Islet of Langerhans (tissue), 1 donor: ENCODE measurements around the gene GRK4.

Experiments
- FAIRE-seq: peaks from one replicate; lab custom pipeline; 2011; peaks lifted over from hg19 to GRCh38; lab: Jason Lieb, UNC

The GRK4 gene

DNA sequence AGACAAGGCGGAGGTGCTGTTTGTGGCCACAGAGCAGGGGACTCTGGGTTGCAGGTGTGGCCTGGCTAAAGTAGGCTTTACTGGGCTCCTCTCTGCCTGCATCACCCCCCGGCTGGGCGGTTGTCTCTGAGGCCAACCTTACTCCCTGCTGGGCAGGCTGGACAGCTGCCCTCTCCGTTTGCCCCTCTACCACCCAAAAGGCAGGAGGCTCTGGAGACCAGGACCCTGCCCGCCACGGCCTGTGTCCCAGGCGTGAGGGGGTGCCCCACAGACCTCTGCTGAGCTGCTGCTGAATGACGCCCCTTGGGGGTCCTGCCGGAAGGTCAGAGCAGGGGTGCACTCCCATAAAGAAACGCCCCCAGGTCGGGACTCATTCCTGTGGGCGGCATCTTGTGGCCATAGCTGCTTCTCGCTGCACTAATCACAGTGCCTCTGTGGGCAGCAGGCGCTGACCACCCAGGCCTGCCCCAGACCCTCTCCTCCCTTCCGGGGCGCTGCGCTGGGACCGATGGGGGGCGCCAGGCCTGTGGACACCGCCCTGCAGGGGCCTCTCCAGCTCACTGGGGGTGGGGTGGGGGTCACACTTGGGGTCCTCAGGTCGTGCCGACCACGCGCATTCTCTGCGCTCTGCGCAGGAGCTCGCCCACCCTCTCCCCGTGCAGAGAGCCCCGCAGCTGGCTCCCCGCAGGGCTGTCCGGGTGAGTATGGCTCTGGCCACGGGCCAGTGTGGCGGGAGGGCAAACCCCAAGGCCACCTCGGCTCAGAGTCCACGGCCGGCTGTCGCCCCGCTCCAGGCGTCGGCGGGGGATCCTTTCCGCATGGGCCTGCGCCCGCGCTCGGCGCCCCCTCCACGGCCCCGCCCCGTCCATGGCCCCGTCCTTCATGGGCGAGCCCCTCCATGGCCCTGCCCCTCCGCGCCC lies 110.0 kb downstream of the GRK4 start:
- no peak for FAIRE-seq

GRCh38 chr4:3074078-3074845 lies 110.9 kb downstream of the GRK4 start, which contains the start of the genes HTT and HTT-AS:
Gene HTT, plus strand, starts transcription at chr4:3074681. Its CDS starts 145 bp downstream, at chr4:3074826.
Gene HTT-AS, minus strand, starts transcription at chr4:3074538.
- no peak for FAIRE-seq

DNA sequence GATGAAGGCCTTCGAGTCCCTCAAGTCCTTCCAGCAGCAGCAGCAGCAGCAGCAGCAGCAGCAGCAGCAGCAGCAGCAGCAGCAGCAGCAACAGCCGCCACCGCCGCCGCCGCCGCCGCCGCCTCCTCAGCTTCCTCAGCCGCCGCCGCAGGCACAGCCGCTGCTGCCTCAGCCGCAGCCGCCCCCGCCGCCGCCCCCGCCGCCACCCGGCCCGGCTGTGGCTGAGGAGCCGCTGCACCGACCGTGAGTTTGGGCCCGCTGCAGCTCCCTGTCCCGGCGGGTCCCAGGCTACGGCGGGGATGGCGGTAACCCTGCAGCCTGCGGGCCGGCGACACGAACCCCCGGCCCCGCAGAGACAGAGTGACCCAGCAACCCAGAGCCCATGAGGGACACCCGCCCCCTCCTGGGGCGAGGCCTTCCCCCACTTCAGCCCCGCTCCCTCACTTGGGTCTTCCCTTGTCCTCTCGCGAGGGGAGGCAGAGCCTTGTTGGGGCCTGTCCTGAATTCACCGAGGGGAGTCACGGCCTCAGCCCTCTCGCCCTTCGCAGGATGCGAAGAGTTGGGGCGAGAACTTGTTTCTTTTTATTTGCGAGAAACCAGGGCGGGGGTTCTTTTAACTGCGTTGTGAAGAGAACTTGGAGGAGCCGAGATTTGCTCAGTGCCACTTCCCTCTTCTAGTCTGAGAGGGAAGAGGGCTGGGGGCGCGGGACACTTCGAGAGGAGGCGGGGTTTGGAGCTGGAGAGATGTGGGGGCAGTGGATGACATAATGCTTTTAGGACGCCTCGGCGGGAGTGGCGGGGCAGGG lies 111.7 kb downstream of the GRK4 start:
- no peak for FAIRE-seq

DNA sequence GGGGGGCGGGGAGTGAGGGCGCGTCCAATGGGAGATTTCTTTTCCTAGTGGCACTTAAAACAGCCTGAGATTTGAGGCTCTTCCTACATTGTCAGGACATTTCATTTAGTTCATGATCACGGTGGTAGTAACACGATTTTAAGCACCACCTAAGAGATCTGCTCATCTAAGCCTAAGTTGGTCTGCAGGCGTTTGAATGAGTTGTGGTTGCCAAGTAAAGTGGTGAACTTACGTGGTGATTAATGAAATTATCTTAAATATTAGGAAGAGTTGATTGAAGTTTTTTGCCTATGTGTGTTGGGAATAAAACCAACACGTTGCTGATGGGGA lies 112.2 kb downstream of the GRK4 start:
- no peak for FAIRE-seq

GRCh38 chr4:3077796-3078195 lies 114.4 kb downstream of the GRK4 start:
- FAIRE-seq: no peak

GRCh38 chr4:3079694-3080123 lies 116.3 kb downstream of the GRK4 start:
- no peak for FAIRE-seq

DNA sequence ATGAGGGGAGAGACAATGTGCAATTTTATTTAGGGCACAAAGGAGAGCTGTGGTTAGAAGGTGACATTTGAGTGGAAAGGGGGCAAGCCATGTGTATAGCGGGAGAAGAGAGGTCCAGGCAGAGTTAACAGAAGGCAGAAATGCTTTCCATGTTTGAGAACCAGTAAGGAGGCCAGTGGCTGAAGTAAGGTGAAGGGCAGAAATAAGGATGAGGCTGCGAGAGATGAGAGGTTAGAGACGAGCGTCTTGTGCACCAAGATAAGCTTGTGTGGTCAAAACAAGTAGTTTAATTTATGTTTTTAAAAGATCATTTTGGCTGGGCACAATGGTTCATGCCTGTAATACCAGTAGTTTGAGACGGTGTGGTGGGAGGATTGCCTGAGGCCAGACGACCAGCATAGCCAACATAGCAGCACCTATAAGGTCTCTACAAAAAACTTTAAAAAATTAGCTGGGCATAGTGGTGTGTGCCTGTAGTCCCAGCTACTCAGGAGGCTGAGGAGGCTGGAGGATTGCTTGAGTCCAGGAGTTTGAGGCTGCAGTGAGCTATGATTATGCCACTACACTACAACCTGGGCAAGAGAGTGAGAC lies 119.6 kb downstream of the GRK4 start:
- no peak for FAIRE-seq

GRCh38 chr4:3083732-3084131 lies 120.4 kb downstream of the GRK4 start:
- FAIRE-seq: no peak

DNA sequence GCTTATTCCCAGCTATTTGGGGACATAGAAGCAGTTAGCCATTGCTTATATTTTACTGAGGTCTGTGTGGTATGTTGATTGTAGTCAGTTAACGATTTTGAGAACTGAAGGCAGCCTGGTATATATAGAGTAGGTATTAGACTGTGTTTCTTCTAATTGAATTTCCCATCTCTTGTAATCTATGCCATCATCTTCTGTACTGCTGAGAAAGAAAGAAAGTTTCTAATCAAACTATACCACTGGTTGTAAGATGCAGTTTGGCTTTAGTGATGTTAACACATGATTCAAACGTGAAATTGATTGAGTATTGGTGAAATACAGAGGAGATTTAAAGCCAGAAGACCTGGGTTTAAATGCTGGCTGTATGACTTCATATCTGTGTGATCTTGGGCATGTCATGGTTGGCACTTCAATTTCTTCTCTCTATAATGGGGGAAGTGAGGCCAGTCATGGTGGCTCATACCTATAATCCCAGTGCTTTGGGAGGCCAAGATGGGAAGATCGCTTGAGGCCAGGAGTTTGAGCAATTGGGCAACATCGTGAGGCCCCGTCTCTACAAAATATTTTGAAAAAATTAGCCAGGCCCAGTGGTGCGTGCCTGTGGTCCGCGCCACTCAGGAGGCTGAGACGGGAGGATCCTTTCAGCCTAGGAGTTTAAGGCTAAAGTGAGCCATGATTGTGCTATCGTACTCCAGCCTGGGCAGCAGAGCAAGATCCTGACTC lies 122.7 kb downstream of the GRK4 start:
- no peak for FAIRE-seq

DNA sequence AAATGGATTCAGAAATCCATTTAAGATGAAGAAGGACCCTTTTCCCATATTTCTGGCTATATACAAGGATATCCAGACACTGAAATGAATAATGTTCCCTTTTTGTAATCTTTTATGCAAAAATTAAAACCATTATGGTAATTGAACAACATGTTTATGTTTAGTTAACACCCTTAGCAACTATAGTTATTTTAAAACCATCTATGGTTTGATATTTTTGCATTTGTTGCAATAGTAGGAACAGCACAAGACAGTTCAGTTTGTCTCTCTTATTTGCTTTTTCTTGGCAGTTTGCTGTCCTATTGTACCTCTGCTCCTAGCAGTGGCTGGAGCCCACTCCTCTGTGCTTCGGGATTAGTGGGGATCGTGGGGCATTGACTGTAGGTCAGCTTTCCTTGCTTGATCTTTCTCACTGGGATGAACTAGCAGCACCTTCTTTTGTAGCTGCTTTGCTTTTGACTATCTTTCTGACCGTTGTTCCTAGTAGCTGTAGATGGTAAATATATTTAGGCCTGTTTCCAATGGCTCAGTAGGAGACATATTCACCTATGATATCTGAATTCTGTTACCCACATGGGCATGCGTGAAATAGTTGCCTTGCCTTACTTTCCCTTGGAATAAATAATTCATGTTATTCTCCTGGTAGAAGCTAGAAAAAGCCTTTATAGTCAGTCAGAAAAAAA lies 123.9 kb downstream of the GRK4 start:
- FAIRE-seq: no peak
